GM12872 (cell line): ENCODE results near the gene ZNF674.

Experiments
- TF ChIP-seq, protein P1 (sequence below): IDR thresholded peaks from 3 replicates; pipeline ENCODE4 v1.5.1; 2011; ENCODE audit warnings: low read depth, mild to moderate bottlenecking, low read length, moderate library complexity; ENCODE audit not compliant: insufficient read depth

ZNF674 gene

DNA sequence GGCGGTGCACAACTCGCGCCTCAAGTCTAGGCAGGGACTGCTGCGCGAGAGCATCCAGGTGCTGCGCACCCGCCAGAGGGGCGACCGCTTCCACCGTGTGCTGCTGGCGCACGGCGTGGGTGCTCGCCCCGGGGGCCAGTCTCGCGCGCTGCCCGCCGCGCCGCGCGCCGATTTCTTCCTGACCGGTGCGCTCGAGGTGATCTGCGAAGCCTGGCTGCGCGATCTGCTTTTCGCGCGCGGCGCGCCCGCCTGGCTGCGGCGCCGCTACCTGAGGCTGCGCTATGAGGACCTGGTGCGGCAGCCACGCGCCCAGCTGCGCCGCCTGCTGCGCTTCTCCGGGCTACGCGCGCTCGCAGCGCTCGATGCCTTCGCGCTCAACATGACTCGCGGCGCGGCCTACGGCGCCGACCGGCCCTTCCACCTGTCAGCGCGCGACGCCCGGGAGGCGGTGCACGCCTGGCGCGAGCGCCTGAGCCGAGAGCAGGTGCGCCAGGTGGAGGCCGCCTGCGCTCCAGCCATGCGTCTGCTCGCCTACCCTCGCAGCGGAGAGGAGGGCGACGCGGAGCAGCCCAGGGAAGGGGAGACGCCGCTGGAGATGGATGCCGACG is 29.7 kb upstream of the ZNF674 start:
- TF ChIP-seq, protein P1, sequence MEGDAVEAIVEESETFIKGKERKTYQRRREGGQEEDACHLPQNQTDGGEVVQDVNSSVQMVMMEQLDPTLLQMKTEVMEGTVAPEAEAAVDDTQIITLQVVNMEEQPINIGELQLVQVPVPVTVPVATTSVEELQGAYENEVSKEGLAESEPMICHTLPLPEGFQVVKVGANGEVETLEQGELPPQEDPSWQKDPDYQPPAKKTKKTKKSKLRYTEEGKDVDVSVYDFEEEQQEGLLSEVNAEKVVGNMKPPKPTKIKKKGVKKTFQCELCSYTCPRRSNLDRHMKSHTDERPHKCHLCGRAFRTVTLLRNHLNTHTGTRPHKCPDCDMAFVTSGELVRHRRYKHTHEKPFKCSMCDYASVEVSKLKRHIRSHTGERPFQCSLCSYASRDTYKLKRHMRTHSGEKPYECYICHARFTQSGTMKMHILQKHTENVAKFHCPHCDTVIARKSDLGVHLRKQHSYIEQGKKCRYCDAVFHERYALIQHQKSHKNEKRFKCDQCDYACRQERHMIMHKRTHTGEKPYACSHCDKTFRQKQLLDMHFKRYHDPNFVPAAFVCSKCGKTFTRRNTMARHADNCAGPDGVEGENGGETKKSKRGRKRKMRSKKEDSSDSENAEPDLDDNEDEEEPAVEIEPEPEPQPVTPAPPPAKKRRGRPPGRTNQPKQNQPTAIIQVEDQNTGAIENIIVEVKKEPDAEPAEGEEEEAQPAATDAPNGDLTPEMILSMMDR, result no peak

DNA sequence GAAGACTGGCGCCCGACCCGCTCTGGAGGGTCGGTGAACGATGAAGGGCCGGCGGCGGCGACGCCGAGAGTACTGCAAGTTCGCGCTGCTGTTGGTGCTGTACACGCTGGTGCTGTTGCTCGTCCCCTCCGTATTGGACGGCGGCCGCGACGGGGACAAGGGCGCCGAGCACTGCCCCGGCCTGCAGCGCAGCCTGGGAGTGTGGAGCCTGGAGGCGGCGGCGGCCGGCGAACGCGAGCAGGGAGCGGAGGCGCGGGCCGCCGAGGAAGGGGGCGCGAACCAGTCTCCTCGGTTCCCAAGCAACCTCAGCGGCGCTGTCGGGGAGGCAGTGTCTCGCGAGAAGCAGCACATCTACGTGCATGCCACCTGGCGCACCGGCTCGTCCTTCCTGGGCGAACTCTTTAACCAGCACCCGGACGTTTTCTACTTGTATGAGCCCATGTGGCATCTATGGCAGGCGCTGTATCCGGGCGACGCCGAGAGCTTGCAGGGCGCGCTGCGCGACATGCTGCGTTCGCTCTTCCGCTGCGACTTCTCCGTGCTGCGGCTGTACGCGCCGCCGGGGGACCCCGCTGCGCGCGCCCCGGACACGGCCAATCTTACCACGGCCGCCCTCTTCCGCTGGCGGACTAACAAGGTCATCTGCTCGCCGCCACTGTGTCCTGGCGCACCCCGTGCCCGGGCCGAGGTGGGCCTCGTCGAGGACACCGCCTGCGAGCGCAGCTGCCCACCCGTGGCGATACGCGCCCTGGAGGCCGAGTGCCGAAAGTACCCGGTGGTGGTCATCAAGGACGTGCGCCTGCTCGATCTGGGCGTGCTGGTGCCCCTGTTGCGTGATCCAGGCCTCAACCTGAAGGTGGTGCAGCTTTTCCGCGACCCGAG is 28.9 kb upstream of the ZNF674 start:
- TF ChIP-seq, protein P1, result no peak

DNA sequence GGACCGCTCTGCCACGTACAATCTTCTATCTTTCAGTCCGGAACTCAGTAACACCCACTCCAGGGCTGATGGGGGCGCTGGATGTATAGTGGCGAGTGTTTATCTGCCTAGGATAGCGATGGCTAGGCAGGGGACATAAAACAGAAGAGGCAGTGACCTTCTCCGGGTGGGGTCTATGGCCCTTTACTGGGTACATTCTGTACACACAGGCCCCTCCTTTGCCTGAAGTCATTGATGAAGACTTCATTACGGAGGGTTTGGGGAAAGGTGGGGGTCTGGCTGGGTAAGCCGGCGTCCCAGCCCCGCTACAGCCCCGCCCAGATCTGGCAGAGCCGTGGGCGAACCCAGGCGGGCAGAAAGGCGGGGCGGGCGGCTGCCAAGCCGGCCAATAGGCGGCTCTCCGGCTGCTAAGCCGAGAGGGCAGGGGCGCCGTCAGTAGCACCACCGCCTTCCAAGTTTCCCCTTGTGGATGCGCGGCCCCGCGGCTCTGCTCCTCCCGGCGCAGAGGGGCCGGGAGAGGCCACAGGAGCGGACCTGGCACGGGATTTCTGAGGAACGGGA is 28.2 kb upstream of the ZNF674 start, which contains the start of gene CHST7:
Gene CHST7, plus strand, starts transcription at position 435 of the 561 bp plus-strand sequence. CDS start 167 bp downstream, outside the sequence.
- TF ChIP-seq, protein P1, result peak; percentile 19; the same call in 1 of the 3 replicates

DNA sequence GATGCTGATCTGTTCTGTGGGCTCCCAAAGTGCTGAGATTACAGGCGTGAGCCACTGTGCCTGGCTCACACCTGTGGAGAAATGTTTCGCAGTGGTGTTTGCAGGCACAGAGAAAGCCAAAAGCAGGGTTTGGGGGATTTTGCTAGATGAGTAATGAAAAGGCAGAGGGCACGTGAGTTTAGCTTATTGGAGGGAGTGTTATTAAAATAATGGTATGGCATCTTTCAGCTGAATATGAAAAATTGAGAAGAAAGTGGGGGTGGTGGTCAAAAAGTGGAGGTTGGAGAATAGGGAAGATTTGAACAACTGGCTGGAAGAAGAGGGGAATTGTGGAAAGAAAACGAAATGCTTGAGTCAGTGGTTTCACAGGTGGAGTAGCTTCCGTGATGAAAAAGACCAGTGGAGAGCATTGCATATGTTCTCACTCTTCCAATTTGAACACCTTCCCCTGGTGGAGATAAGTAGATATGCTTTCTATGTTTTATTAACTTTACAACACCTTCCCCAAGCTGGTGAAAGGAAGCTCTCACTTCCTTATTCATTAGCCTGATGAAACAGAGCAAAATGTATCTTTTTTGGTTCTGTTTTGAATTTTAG is 27.2 kb upstream of the ZNF674 start:
- TF ChIP-seq, protein P1, result peak; percentile 54

DNA sequence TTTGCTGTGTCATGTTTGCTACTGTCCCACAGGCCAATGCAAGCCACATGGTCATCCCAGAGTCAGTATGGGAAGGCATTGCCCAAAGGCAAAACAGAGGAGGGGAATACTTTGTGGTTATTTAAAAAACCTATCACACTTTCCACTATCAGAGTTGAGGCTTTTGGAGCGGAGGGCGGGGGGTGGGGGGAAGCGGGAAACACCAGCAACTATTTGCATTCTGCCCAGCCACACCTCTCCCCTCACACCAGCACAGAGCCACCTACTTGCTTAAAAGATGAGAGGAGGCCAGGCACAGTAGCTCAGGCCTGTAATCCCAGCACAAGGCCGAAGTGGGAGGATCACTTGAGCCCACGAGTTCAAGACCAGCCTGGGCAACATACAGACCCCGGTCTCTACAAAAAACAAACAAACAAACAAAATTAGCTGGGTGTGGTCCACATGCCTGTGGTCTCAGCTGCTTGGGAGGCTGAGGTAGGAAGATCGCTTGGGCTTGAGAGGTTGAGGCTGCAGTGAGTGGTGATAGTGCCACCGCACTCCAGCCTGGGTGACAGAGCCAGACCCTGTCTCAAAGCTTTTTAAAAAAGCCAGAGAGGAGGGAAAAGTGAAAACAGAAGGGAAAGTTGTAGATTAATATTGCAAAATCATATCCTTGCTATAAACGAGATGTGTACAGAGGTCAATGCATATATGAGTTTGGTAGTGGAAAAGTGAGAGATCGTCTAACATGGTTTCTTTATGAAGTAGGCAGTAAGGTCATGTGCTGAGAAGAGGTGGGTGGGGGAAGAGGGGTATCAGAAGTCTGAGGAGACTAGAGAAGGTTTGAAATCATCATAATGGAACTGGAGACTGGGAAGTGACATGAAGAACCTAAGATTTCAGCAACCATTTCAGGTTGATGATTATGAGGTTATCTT is 26.5 kb upstream of the ZNF674 start:
- TF ChIP-seq, protein P1, result no peak

GRCh38 chrX:46569621-46570020 is 24.4 kb upstream of the ZNF674 start:
- TF ChIP-seq, protein P1, result no peak
